ENCODE data around the gene GGTLC1. TPM values are rescaled to one million over a fixed set of nuclear protein-coding genes. Genes with fewer than 3 reads are reported as not detected.

Gene GGTLC1
- total RNA-seq, 1 experiment from 2014 or later = not detected

DNA sequence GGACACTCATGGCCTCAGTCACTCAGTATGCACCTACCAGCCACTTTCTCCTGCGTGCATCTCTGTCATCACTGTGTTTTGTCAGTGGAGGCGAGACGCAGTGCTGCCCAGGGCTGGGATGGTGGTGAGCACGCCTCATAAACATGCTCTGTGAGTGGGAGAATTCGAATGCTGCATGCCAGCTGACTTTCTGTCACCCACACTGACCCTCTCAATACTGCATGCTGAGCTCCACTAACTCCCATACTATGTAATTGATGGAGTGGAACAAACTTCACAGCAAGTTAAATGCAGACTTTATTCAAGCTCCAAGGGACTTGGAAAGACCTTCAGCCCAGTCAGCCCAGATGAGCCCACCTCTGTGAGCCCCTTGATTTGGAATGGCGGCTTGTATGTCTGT, 22.7 kb upstream of the GGTLC1 start:
- Histone ChIP-seq H4K91ac (ENCODE audit: insufficient read length, low read depth, low read length) (no peak overlapping the region), H3K9me3 (ENCODE audit: control insufficient read depth, low read depth, low read length) (no peaks in the 10 kb centered on the region), H3K56ac (ENCODE audit: insufficient read length, low read depth, low read length) (no peak overlapping the region), H3K4ac (ENCODE audit: low read depth, low read length) (no peak overlapping the region), H3K79me1 (ENCODE audit: insufficient read depth, low read depth, low read length, poor library complexity, severe bottlenecking) (no peaks in the 10 kb centered on the region), H4K20me1 (ENCODE audit: control insufficient read depth, insufficient read depth, insufficient read length) (no peaks in the 10 kb centered on the region), H3K4me2 (ENCODE audit: insufficient read depth, insufficient read length, low read length) (no peak overlapping the region), H4K5ac (ENCODE audit: insufficient read length, low read depth, low read length) (no peak overlapping the region), H4K8ac (replicated peaks; ENCODE audit: insufficient read length, low read depth, low read length) (no peak overlapping the region), H3T11ph (ENCODE audit: low read length) (no peak overlapping the region), H3K9ac (ENCODE audit: extremely low read depth, insufficient read length, low read length) (no peak overlapping the region), H2BK5ac (ENCODE audit: insufficient read length, low read length) (no peak overlapping the region), H2AFZ (ENCODE audit: low read length) (no peak overlapping the region), H3K23ac (ENCODE audit: insufficient read length, low read depth, low read length) (no peak overlapping the region), H2BK120ac (ENCODE audit: low read depth, low read length, poor library complexity, severe bottlenecking) (no peak overlapping the region), H3K14ac (ENCODE audit: insufficient read depth, low read length) (no peak overlapping the region; the same call in 1 of the 2 replicates), H3K27me3 (ENCODE audit: insufficient read depth, low read length) (no peaks in the 10 kb centered on the region), H3K79me2 (ENCODE audit: insufficient read depth, low read length) (no peaks in the 10 kb centered on the region), H2BK15ac (ENCODE audit: low read depth, low read length) (no peak overlapping the region), H2BK20ac (ENCODE audit: low read depth, low read length, poor library complexity, severe bottlenecking) (no peak overlapping the region), H3K27ac (ENCODE audit: insufficient read length, low read depth, low read length) (no peak overlapping the region), H3K4me1 (ENCODE audit: insufficient read depth, low read length) (no peaks in the 10 kb centered on the region), H2AK5ac (ENCODE audit: insufficient read length, low read length) (no peak overlapping the region), H3K18ac (ENCODE audit: insufficient read length, low read depth, low read length) (no peak overlapping the region), H3K23me2 (ENCODE audit: insufficient read length, low read depth, low read length, poor library complexity, severe bottlenecking) (no peaks in the 10 kb centered on the region), H2BK12ac (ENCODE audit: insufficient read length, low read depth, low read length) (no peak overlapping the region)
- TF ChIP-seq, protein P1, sequence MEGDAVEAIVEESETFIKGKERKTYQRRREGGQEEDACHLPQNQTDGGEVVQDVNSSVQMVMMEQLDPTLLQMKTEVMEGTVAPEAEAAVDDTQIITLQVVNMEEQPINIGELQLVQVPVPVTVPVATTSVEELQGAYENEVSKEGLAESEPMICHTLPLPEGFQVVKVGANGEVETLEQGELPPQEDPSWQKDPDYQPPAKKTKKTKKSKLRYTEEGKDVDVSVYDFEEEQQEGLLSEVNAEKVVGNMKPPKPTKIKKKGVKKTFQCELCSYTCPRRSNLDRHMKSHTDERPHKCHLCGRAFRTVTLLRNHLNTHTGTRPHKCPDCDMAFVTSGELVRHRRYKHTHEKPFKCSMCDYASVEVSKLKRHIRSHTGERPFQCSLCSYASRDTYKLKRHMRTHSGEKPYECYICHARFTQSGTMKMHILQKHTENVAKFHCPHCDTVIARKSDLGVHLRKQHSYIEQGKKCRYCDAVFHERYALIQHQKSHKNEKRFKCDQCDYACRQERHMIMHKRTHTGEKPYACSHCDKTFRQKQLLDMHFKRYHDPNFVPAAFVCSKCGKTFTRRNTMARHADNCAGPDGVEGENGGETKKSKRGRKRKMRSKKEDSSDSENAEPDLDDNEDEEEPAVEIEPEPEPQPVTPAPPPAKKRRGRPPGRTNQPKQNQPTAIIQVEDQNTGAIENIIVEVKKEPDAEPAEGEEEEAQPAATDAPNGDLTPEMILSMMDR (conservative IDR thresholded peaks at IDR 0.05) = no peak
- WGBS (ENCODE audit: extremely low coverage, insufficient read length, low lambda C conversion rate) = no CpG with 5 or more reads among the region's 6 CpGs
- H3K36me3 Mint-ChIP-seq (ENCODE audit: insufficient read depth in 1 of 3, low read depth in 3 of 3) = no peaks in the 10 kb centered on the region
- no peak overlapping the region for H3K27ac Mint-ChIP-seq
- no peaks in the 10 kb centered on the region for H3K4me1 Mint-ChIP-seq
- H3K27me3 Mint-ChIP-seq (ENCODE audit: low read depth) = no peaks in the 10 kb centered on the region; the same call in none of the 2 replicates
- H3K9me3 Mint-ChIP-seq = no peaks in the 10 kb centered on the region
- DNase-seq = no peak
- H3K4me3 Mint-ChIP-seq = no peak overlapping the region
